Rectal smooth muscle tissue (tissue), 1 donor: ENCODE measurements around the gene SIRPG.

Experiments
- H3K27ac ChIP-seq: one replicate; pipeline ENCODE4 v1.7.0; 2013; ENCODE audit warnings: low read depth, low read length, inconsistent platforms
- H3K27me3 ChIP-seq: one replicate; pipeline ENCODE4 v1.7.0; 2013; ENCODE audit warnings: low read length; ENCODE audit not compliant: control insufficient read depth, insufficient read depth
- H3K36me3 ChIP-seq: one replicate; pipeline ENCODE4 v1.7.0; 2013; ENCODE audit warnings: low read length; ENCODE audit not compliant: control insufficient read depth, insufficient read depth
- H3K4me1 ChIP-seq: one replicate; pipeline ENCODE4 v1.7.0; 2013; ENCODE audit warnings: low read length; ENCODE audit not compliant: control insufficient read depth, insufficient read depth
- H3K4me3 ChIP-seq: one replicate; pipeline ENCODE4 v1.7.0; 2013; ENCODE audit warnings: low read length
- H3K9ac ChIP-seq: one replicate; pipeline ENCODE4 v1.7.0; 2013; ENCODE audit warnings: low read length

Gene SIRPG

GRCh38 chr20:1666802-1667201 lies 9.2 kb upstream of the SIRPG start:
- Histone ChIP-seq H3K9ac (no peak overlapping the region), H3K4me3 (no peak overlapping the region), H3K4me1 (no peaks in the 10 kb centered on the region), H3K36me3 (no peaks in the 10 kb centered on the region), H3K27ac (no peak overlapping the region), H3K27me3 (no peaks in the 10 kb centered on the region)

GRCh38 chr20:1665345-1665744 lies 7.8 kb upstream of the SIRPG start:
- no peaks in the 10 kb centered on the region for H3K27me3 ChIP-seq

GRCh38 chr20:1664911-1665310 lies 7.3 kb upstream of the SIRPG start:
- Histone ChIP-seq H3K27ac (no peak overlapping the region), H3K9ac (no peak overlapping the region), H3K4me1 (no peaks in the 10 kb centered on the region), H3K4me3 (no peak overlapping the region), H3K27me3 (no peaks in the 10 kb centered on the region), H3K36me3 (no peaks in the 10 kb centered on the region)

More at GRCh38 chr20:1665345-1665744, 7.8 kb upstream of the SIRPG start:
- Histone ChIP-seq H3K9ac (no peak overlapping the region), H3K4me1 (no peaks in the 10 kb centered on the region), H3K27ac (no peak overlapping the region), H3K36me3 (no peaks in the 10 kb centered on the region), H3K4me3 (no peak overlapping the region)

- Histone ChIP-seq H3K4me1 (no peaks in the 10 kb centered on the region), H3K27me3 (no peaks in the 10 kb centered on the region), H3K4me3 (no peak overlapping the region), H3K36me3 (no peaks in the 10 kb centered on the region), H3K27ac (no peak overlapping the region), H3K9ac (no peak overlapping the region)
Measured at GRCh38 chr20:1663917-1664316, 6.3 kb upstream of the SIRPG start.

- Histone ChIP-seq H3K9ac (no peak overlapping the region), H3K4me3 (no peak overlapping the region), H3K27me3 (no peaks in the 10 kb centered on the region), H3K4me1 (no peaks in the 10 kb centered on the region), H3K27ac (no peak overlapping the region), H3K36me3 (no peaks in the 10 kb centered on the region)
Measured at GRCh38 chr20:1661542-1662299, 4.1 kb upstream of the SIRPG start.

GRCh38 chr20:1660246-1660645 lies 2.7 kb upstream of the SIRPG start:
- Histone ChIP-seq H3K36me3 (no peaks in the 10 kb centered on the region), H3K27me3 (no peaks in the 10 kb centered on the region), H3K27ac (no peak overlapping the region), H3K9ac (no peak overlapping the region), H3K4me3 (no peak overlapping the region), H3K4me1 (no peaks in the 10 kb centered on the region)

GRCh38 chr20:1656844-1657243 lies 735 bp downstream of the SIRPG start:
- no peaks in the 10 kb centered on the region for H3K4me1 ChIP-seq
- H3K27me3 ChIP-seq, result no peaks in the 10 kb centered on the region
- no peak overlapping the region for H3K4me3 ChIP-seq
- no peaks in the 10 kb centered on the region for H3K36me3 ChIP-seq
- H3K9ac ChIP-seq, result no peak overlapping the region
- H3K27ac ChIP-seq, result no peak overlapping the region

- Histone ChIP-seq H3K9ac (no peak overlapping the region), H3K36me3 (no peaks in the 10 kb centered on the region), H3K27ac (no peak overlapping the region), H3K4me3 (no peak overlapping the region), H3K27me3 (no peaks in the 10 kb centered on the region), H3K4me1 (no peaks in the 10 kb centered on the region)
Measured at GRCh38 chr20:1654996-1655395, 2.6 kb downstream of the SIRPG start.

- H3K4me1 ChIP-seq, result no peaks in the 10 kb centered on the region
- H3K4me3 ChIP-seq, result no peak overlapping the region
- H3K9ac ChIP-seq, result no peak overlapping the region
- no peaks in the 10 kb centered on the region for H3K27me3 ChIP-seq
- no peak overlapping the region for H3K27ac ChIP-seq
- H3K36me3 ChIP-seq, result no peaks in the 10 kb centered on the region
Measured at GRCh38 chr20:1652960-1653359, 4.6 kb downstream of the SIRPG start.

GRCh38 chr20:1652104-1652503 lies 5.5 kb downstream of the SIRPG start:
- no peaks in the 10 kb centered on the region for H3K4me1 ChIP-seq
- no peak overlapping the region for H3K4me3 ChIP-seq
- H3K27me3 ChIP-seq, result no peaks in the 10 kb centered on the region
- no peaks in the 10 kb centered on the region for H3K36me3 ChIP-seq
- H3K27ac ChIP-seq, result no peak overlapping the region
- H3K9ac ChIP-seq, result no peak overlapping the region

GRCh38 chr20:1651268-1652058 lies 6.1 kb downstream of the SIRPG start:
- Histone ChIP-seq H3K27me3 (no peaks in the 10 kb centered on the region), H3K27ac (no peak overlapping the region), H3K36me3 (no peaks in the 10 kb centered on the region), H3K4me1 (no peaks in the 10 kb centered on the region), H3K4me3 (no peak overlapping the region), H3K9ac (no peak overlapping the region)

- Histone ChIP-seq H3K27ac (no peak overlapping the region), H3K27me3 (no peaks in the 10 kb centered on the region), H3K9ac (no peak overlapping the region), H3K4me1 (no peaks in the 10 kb centered on the region), H3K36me3 (no peaks in the 10 kb centered on the region), H3K4me3 (no peak overlapping the region)
Measured at GRCh38 chr20:1648101-1648500, 9.5 kb downstream of the SIRPG start.
